GM12872 (cell line): ENCODE data around the gene HIVEP1.

Source experiments
- TF ChIP-seq, protein P1 (sequence below): IDR thresholded peaks from 3 replicates; pipeline ENCODE4 v1.5.1; 2011; ENCODE audit warnings: low read depth, mild to moderate bottlenecking, low read length, moderate library complexity; ENCODE audit not compliant: insufficient read depth

The HIVEP1 gene

DNA sequence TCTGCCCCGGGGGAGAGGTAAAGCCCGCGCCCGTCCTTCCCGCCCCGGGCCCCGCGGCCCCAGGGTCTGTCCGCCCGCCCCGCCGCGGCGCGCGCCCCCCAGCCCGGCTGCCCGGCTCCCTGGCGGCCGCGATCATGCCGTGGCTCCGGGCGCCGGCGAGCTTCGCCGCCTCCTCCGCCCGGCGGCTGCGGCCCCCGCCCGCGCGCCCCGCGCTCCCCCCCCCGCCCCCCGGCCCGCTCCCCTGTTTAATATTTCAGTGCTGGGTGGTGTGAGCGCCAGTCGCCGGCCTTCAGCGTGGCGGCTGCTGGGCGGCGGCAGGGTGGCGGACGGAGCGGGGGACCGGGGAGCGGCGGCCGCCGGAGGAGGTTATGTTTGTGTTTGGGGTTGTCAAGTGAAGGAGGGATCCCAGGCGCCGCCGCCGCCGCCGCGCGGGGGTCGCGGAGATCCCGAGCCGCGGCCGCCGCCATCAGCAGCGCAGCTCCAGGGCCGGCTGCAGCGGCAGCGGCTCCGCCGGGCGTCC, at the start of gene HIVEP1:
TSS of gene HIVEP1 (plus strand) at position 275 of the 520 bp plus-strand sequence. CDS start 3,317 bp downstream, outside the sequence.
- TF ChIP-seq, protein P1, sequence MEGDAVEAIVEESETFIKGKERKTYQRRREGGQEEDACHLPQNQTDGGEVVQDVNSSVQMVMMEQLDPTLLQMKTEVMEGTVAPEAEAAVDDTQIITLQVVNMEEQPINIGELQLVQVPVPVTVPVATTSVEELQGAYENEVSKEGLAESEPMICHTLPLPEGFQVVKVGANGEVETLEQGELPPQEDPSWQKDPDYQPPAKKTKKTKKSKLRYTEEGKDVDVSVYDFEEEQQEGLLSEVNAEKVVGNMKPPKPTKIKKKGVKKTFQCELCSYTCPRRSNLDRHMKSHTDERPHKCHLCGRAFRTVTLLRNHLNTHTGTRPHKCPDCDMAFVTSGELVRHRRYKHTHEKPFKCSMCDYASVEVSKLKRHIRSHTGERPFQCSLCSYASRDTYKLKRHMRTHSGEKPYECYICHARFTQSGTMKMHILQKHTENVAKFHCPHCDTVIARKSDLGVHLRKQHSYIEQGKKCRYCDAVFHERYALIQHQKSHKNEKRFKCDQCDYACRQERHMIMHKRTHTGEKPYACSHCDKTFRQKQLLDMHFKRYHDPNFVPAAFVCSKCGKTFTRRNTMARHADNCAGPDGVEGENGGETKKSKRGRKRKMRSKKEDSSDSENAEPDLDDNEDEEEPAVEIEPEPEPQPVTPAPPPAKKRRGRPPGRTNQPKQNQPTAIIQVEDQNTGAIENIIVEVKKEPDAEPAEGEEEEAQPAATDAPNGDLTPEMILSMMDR = no peak

DNA sequence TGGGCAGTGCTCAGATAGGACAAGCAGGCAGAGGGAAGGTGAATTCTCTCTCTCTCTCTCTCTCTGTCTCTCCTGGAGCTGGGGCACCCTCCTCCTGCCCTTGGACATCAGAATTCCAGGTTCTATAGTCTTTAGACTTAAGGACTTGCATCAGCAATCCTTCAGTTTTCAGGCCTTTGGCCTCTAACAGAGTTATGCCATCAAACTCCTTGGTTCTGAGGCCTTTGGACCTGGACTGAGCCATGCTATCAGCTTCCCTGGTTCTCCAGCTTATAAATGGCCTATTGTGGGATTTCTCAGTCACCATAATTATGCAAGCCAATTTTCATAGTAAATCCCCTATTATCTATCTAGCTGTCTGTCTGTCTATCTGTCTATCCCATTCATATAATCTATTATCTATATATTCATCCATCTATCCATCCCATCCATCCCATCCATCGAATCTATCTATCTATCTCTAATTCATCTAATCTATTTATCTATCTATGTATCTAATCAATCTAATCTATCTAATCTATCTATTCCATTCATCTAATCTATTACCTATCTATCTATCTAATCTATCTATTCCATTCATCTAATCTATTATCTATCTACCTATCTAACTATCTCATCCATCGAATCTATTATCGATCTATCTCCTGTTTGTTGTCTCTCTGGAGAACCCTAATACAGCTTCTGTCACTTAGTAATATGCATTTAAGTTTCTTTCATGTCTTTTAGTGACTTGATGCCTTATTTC, 48.2 kb upstream of the HIVEP1 start:
- TF ChIP-seq, protein P1 = no peak

DNA sequence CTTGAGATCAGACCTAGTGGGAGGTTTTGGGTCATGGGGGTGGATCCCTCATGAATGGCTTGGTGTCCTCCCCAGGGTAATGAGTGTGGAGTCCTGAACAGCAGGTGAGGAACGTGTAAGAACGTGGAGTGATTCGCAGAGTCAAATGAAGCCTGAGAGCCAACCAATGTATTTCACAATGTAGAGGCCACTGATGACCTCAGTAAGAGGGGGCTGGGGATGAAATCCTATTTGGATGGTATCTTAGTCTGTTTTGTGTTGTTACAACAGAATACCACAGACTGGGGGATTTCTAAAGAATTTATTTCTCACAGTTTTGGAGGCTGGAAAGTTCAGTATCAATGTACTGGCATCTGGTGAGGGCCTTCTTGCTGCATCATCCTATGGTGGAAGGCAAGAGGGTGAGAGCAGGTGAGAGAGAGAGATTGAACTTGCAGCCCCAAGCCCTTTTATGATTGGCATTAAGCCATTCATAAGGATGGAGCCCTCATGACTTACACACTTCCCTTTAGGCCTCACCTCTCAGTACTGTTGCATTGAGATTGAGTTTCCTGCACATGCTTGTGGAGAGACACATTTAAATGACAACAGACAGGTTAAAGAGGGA, 47.3 kb upstream of the HIVEP1 start:
- TF ChIP-seq, protein P1 = no peak

DNA sequence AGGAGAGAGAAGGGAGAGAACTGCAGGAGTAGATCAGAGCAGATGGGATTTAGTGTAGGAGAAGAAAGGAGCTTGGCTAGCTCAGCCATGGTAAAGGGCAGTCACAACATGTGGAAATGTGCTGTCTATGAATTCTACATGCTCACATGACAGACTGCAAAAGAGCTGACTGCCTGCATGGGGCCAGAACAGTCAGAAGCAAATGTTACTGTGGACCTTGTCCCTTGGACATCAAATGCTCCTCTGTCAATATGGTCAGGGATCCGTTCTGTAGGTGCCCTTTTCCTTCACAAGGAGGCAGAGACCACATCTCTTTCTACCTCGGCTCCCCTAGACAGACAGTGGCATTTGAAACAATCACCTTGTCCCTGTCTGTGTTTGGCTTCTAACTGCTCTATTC, 46.6 kb upstream of the HIVEP1 start:
- TF ChIP-seq, protein P1 = no peak

DNA sequence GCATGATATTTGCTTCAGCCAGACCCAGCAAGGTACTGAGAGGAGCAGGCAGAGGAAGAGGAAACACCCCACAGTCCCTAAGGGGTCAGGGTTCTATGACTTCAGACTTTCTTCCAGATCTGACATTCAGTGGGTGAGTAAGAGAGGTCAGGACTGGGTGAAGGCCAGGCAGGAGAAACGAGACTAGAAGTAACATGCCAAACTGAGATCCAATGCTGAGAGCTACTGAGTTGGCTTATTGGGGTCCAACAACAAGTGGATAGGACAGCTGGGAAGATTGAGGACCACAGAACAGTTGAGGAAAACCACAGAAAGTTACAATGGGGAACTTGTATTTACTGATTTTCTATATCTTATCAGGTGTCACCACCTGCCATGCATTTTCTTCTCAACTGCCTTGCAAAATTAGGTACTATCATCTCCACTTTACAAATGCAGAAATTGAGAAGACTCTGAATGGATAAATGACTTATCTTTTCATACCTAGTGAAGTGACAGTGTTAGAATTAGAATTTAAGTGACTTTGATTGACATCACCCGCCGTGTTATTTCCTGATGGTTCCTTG, 43.8 kb upstream of the HIVEP1 start:
- TF ChIP-seq, protein P1 = no peak

DNA sequence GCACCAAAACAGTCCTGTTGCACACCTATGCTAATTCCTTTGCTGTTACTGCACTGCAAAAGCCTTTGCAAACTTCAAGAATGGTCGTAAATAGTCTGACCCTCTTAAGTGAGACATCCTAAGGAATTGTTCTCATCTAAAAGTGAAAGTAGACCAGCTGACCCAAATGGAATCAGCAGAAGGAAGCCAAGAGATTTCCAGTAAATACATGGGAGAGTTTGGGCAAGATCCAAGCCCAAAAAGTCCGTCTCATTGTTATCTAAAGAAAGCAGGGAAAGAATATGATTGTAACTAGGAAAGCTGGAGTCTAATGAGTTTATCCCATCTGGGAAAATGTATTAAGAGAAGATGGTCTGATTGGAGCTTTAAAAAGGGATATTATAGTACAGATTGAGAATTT, 43.0 kb upstream of the HIVEP1 start:
- TF ChIP-seq, protein P1 = no peak

DNA sequence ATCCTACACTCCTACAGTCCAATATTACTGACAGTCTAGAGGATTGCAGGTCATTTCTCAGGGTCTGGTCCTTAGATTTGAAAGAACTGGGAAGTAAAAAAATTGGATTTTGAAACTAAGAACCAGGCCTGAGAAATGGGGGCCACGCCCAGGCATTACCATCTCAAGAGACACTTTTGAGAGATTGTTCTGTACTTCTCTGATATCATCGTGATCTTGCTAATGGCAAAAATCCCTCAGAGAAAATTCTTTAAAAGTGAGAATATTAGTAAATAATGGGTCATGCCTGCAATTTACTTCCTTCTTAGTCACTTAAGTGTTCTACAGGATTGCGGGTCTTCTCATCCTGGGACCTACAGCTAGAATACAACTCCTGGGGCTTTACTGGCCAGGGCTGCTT, 42.0 kb upstream of the HIVEP1 start:
- TF ChIP-seq, protein P1 = no peak
